ENCODE results near the gene RYR2.

RYR2 gene

GRCh38 chr1:237701534-237701933 lies 659.5 kb downstream of the RYR2 start:
- TF ChIP-seq ARNTL (CRISPR knock-in tag; IDR thresholded peaks at IDR 0.05; ENCODE audit: borderline replicate concordance, low read depth), result no peak
- no peak for TF ChIP-seq TCF4 (CRISPR knock-in tag; IDR thresholded peaks at IDR 0.05; ENCODE audit: borderline replicate concordance)
- no peak for TF ChIP-seq ESRRG (CRISPR knock-in tag; IDR thresholded peaks at IDR 0.05)
- no peak for TF ChIP-seq ZC3H10 (CRISPR knock-in tag; IDR thresholded peaks at IDR 0.05)
- TF ChIP-seq CSDC2 (CRISPR knock-in tag; IDR thresholded peaks at IDR 0.05), result no peak
- TF ChIP-seq GLIS3 (CRISPR knock-in tag; IDR thresholded peaks at IDR 0.05), result no peak
- no peak for TF ChIP-seq PATZ1 (CRISPR knock-in tag; IDR thresholded peaks at IDR 0.05; ENCODE audit: borderline replicate concordance)
- TF ChIP-seq ZNF565 (CRISPR knock-in tag; conservative IDR thresholded peaks at IDR 0.05; ENCODE audit: low read depth), result no peak
- no peak for TF ChIP-seq PPARA (CRISPR knock-in tag; IDR thresholded peaks at IDR 0.05; ENCODE audit: borderline replicate concordance)
- TF ChIP-seq ISL1 (CRISPR knock-in tag; IDR thresholded peaks at IDR 0.05), result no peak
- TF ChIP-seq ZFP30 (CRISPR knock-in tag; IDR thresholded peaks at IDR 0.05), result no peak
- TF ChIP-seq POU6F1 (CRISPR knock-in tag; IDR thresholded peaks at IDR 0.05; ENCODE audit: borderline replicate concordance, low read depth), result no peak
- no peak for TF ChIP-seq BACH2 (CRISPR knock-in tag; IDR thresholded peaks at IDR 0.05; ENCODE audit: borderline replicate concordance)
- no peak for TF ChIP-seq TSHZ2 (CRISPR knock-in tag; IDR thresholded peaks at IDR 0.05)
- TF ChIP-seq CREB5 (CRISPR knock-in tag; IDR thresholded peaks at IDR 0.05; ENCODE audit: low read depth), result no peak
- TF ChIP-seq ZNF8 (CRISPR knock-in tag; IDR thresholded peaks at IDR 0.05), result no peak
- no peak for TF ChIP-seq ZNF70 (CRISPR knock-in tag; IDR thresholded peaks at IDR 0.05)
- TF ChIP-seq ZFP3 (CRISPR knock-in tag; IDR thresholded peaks at IDR 0.05), result no peak
- TF ChIP-seq SNAI2 (CRISPR knock-in tag; IDR thresholded peaks at IDR 0.05), result no peak
- no peak for ATAC-seq

GRCh38 chr1:237702161-237702560 lies 660.2 kb downstream of the RYR2 start:
- no peak for ATAC-seq
- TF ChIP-seq ZNF565 (CRISPR knock-in tag; conservative IDR thresholded peaks at IDR 0.05; ENCODE audit: low read depth), result no peak
- no peak for TF ChIP-seq CSRNP3 (CRISPR knock-in tag; IDR thresholded peaks at IDR 0.05)
- TF ChIP-seq ZFP3 (CRISPR knock-in tag; IDR thresholded peaks at IDR 0.05), result no peak

GRCh38 chr1:237705462-237705861 lies 663.5 kb downstream of the RYR2 start:
- ATAC-seq, result no peak
- TF ChIP-seq ZFP30 (CRISPR knock-in tag; IDR thresholded peaks at IDR 0.05) (no peak), ESRRG (CRISPR knock-in tag; IDR thresholded peaks at IDR 0.05) (no peak), PATZ1 (CRISPR knock-in tag; IDR thresholded peaks at IDR 0.05; ENCODE audit: borderline replicate concordance) (no peak), CREB5 (CRISPR knock-in tag; IDR thresholded peaks at IDR 0.05; ENCODE audit: low read depth) (no peak), SNAI2 (CRISPR knock-in tag; IDR thresholded peaks at IDR 0.05) (no peak), OSR1 (CRISPR knock-in tag; IDR thresholded peaks at IDR 0.05) (no peak), TOX (CRISPR knock-in tag; IDR thresholded peaks at IDR 0.05; ENCODE audit: borderline replicate concordance) (no peak), ARNTL (CRISPR knock-in tag; IDR thresholded peaks at IDR 0.05; ENCODE audit: borderline replicate concordance, low read depth) (no peak), ZFP3 (CRISPR knock-in tag; IDR thresholded peaks at IDR 0.05) (no peak), CSDC2 (CRISPR knock-in tag; IDR thresholded peaks at IDR 0.05) (no peak), ZNF8 (CRISPR knock-in tag; IDR thresholded peaks at IDR 0.05) (no peak), RARB (CRISPR knock-in tag; IDR thresholded peaks at IDR 0.05) (no peak), ZNF565 (CRISPR knock-in tag; conservative IDR thresholded peaks at IDR 0.05; ENCODE audit: low read depth) (no peak), ZC3H10 (CRISPR knock-in tag; IDR thresholded peaks at IDR 0.05) (no peak)
